ENCODE measurements around the gene MBTD1. TPM values are rescaled to one million over a fixed set of nuclear protein-coding genes. Genes with fewer than 3 reads are reported as not detected.

Gene MBTD1
- total RNA-seq, 6 donors from 2014 or later = 9.6 to 37.7 (median 14.1) TPM

GRCh38 chr17:51255673-51256072, 4.2 kb downstream of the MBTD1 start:
- TF ChIP-seq CTCF (IDR thresholded peaks at IDR 0.05) (no peak), POLR2AphosphoS5 (IDR thresholded peaks at IDR 0.05) (no peak), EP300 (IDR thresholded peaks at IDR 0.05) (no peak), POLR2A (IDR thresholded peaks at IDR 0.05) (no peak)
- H3K27ac ChIP-seq = no peak overlapping the region
- DNase-seq = no peak
- H3K4me1 ChIP-seq = peaks cover 19 to 36% (median 28%) of the 10 kb centered on the region in 4 donors
- no peaks in the 10 kb centered on the region for H3K9me3 ChIP-seq
- H3K4me3 ChIP-seq = no peak overlapping the region
- H3K36me3 ChIP-seq = peaks cover 0 to 7% (median 2%) of the 10 kb centered on the region in 4 donors
- no peak for ATAC-seq (ENCODE audit: low FRiP score in 2 of 2)
- no peaks in the 10 kb centered on the region for H3K27me3 ChIP-seq
- 73% methylated on average over 6 of the region's 6 CpGs for WGBS, 2 donors

- Histone ChIP-seq H3K27me3 (no peaks in the 10 kb centered on the region), H3K9me3 (no peaks in the 10 kb centered on the region), H3K4me1 (peaks cover 0 to 4% (median 2%) of the 10 kb centered on the region in 4 donors), H3K4me3 (no peak overlapping the region), H3K27ac (no peak overlapping the region), H3K36me3 (peaks cover 0 to 7% (median 2%) of the 10 kb centered on the region in 4 donors)
- DNase-seq (no peak), ATAC-seq (ENCODE audit: low FRiP score in 2 of 2) (no peak)
- TF ChIP-seq CTCF (IDR thresholded peaks at IDR 0.05) (no peak), POLR2AphosphoS5 (IDR thresholded peaks at IDR 0.05) (no peak), POLR2A (IDR thresholded peaks at IDR 0.05) (no peak), EP300 (IDR thresholded peaks at IDR 0.05) (no peak)
Observed at GRCh38 chr17:51251010-51251409, 8.8 kb downstream of the MBTD1 start.

DNA sequence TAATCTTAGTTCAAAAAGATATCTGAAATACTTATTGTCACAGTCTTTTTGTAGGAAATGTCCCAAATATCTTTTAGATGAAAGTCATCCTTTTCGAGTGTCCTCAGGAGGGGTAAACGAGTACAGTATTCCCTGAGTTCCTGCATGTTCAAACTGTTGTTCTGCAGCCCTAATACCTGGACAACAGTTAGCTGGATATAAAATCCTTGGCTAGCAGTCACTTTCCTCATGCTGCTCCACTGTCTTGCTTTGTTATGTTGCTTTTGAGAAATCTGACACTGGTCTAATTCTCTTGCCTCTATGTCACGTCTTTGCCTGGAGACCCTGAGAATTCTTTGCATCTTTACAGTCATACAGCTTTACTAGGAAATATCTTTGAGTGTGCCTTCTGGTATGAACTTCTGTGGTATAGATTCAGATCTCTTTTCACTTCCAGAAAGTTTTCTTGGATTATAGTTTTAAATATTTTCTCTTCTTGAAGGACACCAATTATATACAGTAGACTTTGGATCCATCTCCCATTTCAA, 9.5 kb downstream of the MBTD1 start:
- Histone ChIP-seq H3K4me3 (no peak overlapping the region), H3K4me1 (peaks cover 0 to 4% (median 0%) of the 10 kb centered on the region in 4 donors), H3K36me3 (peaks cover 0 to 7% (median 2%) of the 10 kb centered on the region in 4 donors), H3K27ac (no peak overlapping the region), H3K27me3 (no peaks in the 10 kb centered on the region), H3K9me3 (no peaks in the 10 kb centered on the region)
- ATAC-seq (ENCODE audit: low FRiP score in 2 of 2) (no peak), DNase-seq (no peak)
- TF ChIP-seq EP300 (IDR thresholded peaks at IDR 0.05) = no peak
- TF ChIP-seq CTCF (IDR thresholded peaks at IDR 0.05) = no peak
- TF ChIP-seq POLR2AphosphoS5 (IDR thresholded peaks at IDR 0.05) = no peak
- no peak for TF ChIP-seq POLR2A (IDR thresholded peaks at IDR 0.05)
- 95 to 98% methylated on average over 3 of the region's 3 CpGs for WGBS, 2 donors

DNA sequence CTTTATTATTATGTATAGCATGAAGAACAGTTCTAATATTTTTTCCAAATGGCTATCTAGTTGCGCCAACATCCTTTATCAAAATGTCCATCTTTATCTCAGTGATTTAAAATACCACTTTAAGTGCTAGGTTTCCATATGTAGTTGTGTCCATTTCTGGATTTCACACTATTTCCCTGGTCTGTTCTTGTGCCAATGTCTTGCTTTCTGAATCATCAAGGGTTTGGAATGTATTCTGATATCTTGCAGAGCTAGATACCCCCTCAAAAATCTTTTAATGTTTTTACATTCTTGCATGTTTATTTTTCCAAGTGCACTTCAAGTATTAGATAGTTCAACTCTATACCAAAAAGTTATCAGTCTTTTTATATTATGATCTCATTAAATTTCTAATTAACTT, 14.3 kb downstream of the MBTD1 start:
- WGBS, 2 donors = 91 to 93% methylated on average over 1 of the region's 1 CpG
- Histone ChIP-seq H3K4me1 (peaks cover 0 to 3% (median 0%) of the 10 kb centered on the region in 4 donors), H3K36me3 (no peaks in the 10 kb centered on the region), H3K27ac (no peak overlapping the region), H3K4me3 (no peak overlapping the region), H3K27me3 (no peaks in the 10 kb centered on the region), H3K9me3 (no peaks in the 10 kb centered on the region)
- DNase-seq (no peak), ATAC-seq (ENCODE audit: low FRiP score in 2 of 2) (no peak)
- no peak for TF ChIP-seq CTCF (IDR thresholded peaks at IDR 0.05)

GRCh38 chr17:51244041-51244440, 15.8 kb downstream of the MBTD1 start:
- H3K4me3 ChIP-seq = no peak overlapping the region
- H3K27ac ChIP-seq = no peak overlapping the region
- DNase-seq (no peak), ATAC-seq (ENCODE audit: low FRiP score in 2 of 2) (no peak)
- H3K27me3 ChIP-seq = no peaks in the 10 kb centered on the region
- no peaks in the 10 kb centered on the region for H3K36me3 ChIP-seq
- H3K4me1 ChIP-seq = peaks cover 0 to 3% (median 0%) of the 10 kb centered on the region in 4 donors
- TF ChIP-seq POLR2A (IDR thresholded peaks at IDR 0.05) = no peak
- no peak for TF ChIP-seq EP300 (IDR thresholded peaks at IDR 0.05)
- no peak for TF ChIP-seq CTCF (IDR thresholded peaks at IDR 0.05)
- TF ChIP-seq POLR2AphosphoS5 (IDR thresholded peaks at IDR 0.05) = no peak
- 67 to 69% methylated on average over 4 of the region's 4 CpGs for WGBS, 2 donors
- H3K9me3 ChIP-seq = no peaks in the 10 kb centered on the region

All from upper lobe of left lung (tissue), 6 donors.